NOMO-1 treated with dmso at 0.1 percent for 144 hours (cell line): ENCODE measurements around the gene MAP2K4.
"Not testable (repeated sequence)": the region's sequence is repeated elsewhere in the genome, so short reads cannot be mapped to it uniquely, and the experiment has no call there.

Experiments
- DNase-seq: peaks from one replicate; lab custom pipeline; 2025; ENCODE audit not compliant: unreplicated experiment; lab: John Stamatoyannopoulos, UW

The MAP2K4 gene

DNA sequence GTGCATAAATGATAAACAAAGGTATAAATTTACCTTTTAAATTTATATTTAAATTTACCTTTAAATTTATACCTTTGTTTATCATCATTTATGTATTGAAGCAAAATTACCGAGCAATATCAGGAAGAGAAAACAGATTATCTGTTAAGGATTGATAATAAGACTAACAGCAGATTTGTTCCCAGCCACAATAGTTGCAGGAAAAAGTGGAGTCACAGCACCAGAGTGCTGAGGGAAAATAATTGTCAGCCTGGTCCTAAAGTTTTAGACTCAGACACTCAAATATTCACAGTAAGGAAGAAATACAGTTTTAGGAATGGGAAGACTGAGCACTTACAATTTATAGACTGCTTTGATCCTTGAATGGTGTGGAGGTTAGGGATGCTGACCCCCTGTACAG, 117.2 kb downstream of the MAP2K4 start:
- no peak for DNase-seq

GRCh38 chr17:12140685-12141084, 120.0 kb downstream of the MAP2K4 start:
- no peak for DNase-seq

- not testable (repeated sequence) for DNase-seq
These were observed 141.5 kb downstream of the MAP2K4 start for GRCh38 chr17:12162187-12162586.

DNA sequence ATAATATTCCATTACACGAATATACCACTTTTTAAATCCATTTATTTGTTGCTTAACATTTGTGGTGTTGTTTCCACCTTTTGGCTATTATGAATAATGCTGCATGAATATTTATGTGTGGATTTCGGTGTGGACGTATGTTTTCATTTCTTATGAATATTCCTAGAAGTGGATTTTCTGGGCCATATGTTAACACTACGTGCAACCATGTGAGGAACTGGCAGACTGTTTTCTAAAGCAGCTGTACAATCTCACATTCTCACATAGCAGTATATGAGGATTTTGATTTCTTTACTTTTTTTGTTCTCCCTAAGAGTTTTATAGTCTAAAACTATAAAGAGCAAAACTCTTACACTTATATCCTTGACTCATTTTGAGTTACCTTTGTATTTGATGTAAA, 143.4 kb downstream of the MAP2K4 start:
- DNase-seq: no peak

DNA sequence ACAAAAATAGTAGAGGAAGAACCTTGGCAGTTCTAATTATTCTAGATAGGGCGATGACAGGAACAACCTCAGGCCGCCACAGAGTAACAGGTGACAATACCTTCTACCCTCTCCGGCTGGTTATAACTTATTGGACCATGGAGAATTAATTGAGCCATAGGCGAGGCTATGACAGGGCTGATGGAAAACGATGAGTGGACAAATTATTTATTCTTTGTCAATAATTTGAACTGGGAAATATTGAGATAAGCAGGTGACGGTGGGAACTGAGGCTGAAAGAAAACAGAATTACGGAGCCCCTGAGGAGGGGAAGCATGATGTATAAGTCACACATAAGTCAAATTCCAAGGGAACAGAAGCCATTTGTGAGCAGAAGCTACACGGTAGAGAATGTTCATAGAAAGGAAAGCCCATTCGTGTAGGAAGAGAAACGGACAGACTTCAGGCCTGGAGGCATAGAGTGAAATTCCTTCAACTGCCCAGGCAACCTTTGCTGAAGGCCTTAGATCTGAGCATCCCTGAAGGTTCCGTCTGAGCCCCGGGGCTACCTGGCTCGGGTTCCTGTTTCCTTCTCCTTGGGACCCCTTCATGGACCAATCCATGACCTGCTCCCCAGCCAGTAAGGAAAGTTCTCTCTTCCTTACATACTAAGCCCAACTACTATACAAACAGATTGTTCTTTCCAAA, 158.1 kb downstream of the MAP2K4 start:
- DNase-seq: no peak

- peak; percentile 2 for DNase-seq
These were observed 160.1 kb downstream of the MAP2K4 start for GRCh38 chr17:12180644-12181261.

GRCh38 chr17:12187658-12188057, 167.0 kb downstream of the MAP2K4 start:
- no peak for DNase-seq

- no peak for DNase-seq
These were observed 172.6 kb downstream of the MAP2K4 start for GRCh38 chr17:12193144-12193735.
